ENCODE results near the gene FZR1.

DNA sequence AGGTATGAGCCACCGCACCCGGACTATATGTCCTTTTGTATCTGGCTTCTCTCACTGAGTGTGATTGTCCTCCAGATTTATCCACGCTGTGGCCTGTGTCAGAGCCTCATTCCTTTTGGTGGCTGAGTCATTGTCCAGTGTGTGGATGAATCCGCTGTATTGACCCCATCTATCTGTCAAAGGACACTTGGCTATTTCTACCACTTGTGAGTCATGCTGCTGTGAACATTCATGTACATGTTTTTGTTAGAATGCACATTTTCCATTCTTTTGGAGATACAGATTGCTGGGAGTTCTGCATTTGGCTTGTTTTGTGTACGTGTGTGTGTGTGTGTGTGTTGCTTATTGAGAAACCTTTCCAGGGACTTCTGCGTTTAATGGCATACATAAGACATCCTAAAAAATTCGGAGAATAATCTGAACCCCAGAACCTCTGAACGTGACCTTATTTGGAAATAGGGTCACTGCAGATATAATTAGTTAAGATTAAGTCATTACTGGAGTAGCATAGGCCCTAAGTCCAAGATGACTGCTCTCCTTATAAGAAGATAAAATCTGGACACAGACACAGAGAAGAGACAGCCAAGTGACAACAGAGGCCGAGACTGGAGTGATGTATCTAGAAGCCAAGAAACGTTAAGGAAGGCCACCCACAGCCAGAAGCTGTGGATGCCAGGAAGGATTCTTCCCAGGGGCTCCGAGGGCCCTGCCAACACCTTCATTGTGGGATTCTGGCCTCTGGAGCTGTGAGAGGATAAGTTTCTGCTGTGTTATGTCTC lies 74.2 kb downstream of the FZR1 start:
- TF ChIP-seq EZH2 (IDR thresholded peaks at IDR 0.05; ENCODE audit: low read depth), result no peak
- TF ChIP-seq, protein P1, sequence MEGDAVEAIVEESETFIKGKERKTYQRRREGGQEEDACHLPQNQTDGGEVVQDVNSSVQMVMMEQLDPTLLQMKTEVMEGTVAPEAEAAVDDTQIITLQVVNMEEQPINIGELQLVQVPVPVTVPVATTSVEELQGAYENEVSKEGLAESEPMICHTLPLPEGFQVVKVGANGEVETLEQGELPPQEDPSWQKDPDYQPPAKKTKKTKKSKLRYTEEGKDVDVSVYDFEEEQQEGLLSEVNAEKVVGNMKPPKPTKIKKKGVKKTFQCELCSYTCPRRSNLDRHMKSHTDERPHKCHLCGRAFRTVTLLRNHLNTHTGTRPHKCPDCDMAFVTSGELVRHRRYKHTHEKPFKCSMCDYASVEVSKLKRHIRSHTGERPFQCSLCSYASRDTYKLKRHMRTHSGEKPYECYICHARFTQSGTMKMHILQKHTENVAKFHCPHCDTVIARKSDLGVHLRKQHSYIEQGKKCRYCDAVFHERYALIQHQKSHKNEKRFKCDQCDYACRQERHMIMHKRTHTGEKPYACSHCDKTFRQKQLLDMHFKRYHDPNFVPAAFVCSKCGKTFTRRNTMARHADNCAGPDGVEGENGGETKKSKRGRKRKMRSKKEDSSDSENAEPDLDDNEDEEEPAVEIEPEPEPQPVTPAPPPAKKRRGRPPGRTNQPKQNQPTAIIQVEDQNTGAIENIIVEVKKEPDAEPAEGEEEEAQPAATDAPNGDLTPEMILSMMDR (conservative IDR thresholded peaks at IDR 0.05), result no peak
